ENCODE results near the gene DPP4. TPM values are rescaled to one million over a fixed set of nuclear protein-coding genes. Genes with fewer than 3 reads are reported as not detected.

Gene DPP4
- total and polyA plus RNA-seq, 2 experiments from 2014 or later, result 1.5 to 2.8 TPM

GRCh38 chr2:162106146-162106551, 32.1 kb upstream of the DPP4 start:
- H3K27me3 ChIP-seq (ENCODE audit: insufficient read depth), result no peaks in the 10 kb centered on the region
- H3K4me1 ChIP-seq (ENCODE audit: insufficient read depth), result no peaks in the 10 kb centered on the region
- no peaks in the 10 kb centered on the region for H3K36me3 ChIP-seq (ENCODE audit: insufficient read depth)
- no peak overlapping the region for H3K4me3 ChIP-seq
- no peaks in the 10 kb centered on the region; the same call in 2 of the 3 replicates for H3K9me3 Mint-ChIP-seq
- no peaks in the 10 kb centered on the region for H3K4me1 Mint-ChIP-seq
- no peak overlapping the region for H3K27ac ChIP-seq (ENCODE audit: low read depth)
- H3K36me3 Mint-ChIP-seq (ENCODE audit: low read depth), result no peaks in the 10 kb centered on the region
- H3K4me3 Mint-ChIP-seq, result no peak overlapping the region
- no peaks in the 10 kb centered on the region for H4K20me1 ChIP-seq (replicated peaks; ENCODE audit: insufficient read depth)
- no peak overlapping the region for H3K4me2 ChIP-seq
- no peaks in the 10 kb centered on the region for H3K9me2 ChIP-seq (ENCODE audit: insufficient read depth)
- TF ChIP-seq NANOG (IDR thresholded peaks at IDR 0.05; ENCODE audit: borderline replicate concordance) (no peak), ZNF114 (CRISPR knock-in tag; IDR thresholded peaks at IDR 0.05) (no peak), EZH2phosphoT487 (IDR thresholded peaks at IDR 0.05; ENCODE audit: unreplicated experiment) (no peak), ZNF462 (CRISPR knock-in tag; IDR thresholded peaks at IDR 0.05) (no peak), REST (IDR thresholded peaks at IDR 0.05; ENCODE audit: unreplicated experiment) (no peak), ETS1 (IDR thresholded peaks at IDR 0.05) (no peak), STAT1 (IDR thresholded peaks at IDR 0.05; ENCODE audit: unreplicated experiment) (no peak), CREB1 (CRISPR knock-in tag; IDR thresholded peaks at IDR 0.05; ENCODE audit: low read depth) (no peak), ZNF331 (CRISPR knock-in tag; IDR thresholded peaks at IDR 0.05; ENCODE audit: low read depth) (no peak), JUNB (IDR thresholded peaks at IDR 0.05; ENCODE audit: unreplicated experiment) (no peak), POLR2AphosphoS5 (IDR thresholded peaks at IDR 0.05; ENCODE audit: low read depth) (no peak), CTCF (conservative IDR thresholded peaks at IDR 0.05; ENCODE audit: low read depth in 2 of 2) (no peak), EZH2 (IDR thresholded peaks at IDR 0.05; ENCODE audit: low read depth, unreplicated experiment) (no peak)
- no peaks in the 10 kb centered on the region for H3F3A ChIP-seq (replicated peaks; ENCODE audit: low read depth)
- no peak overlapping the region for H2AFZ ChIP-seq
- no peak overlapping the region for H3K27ac Mint-ChIP-seq
- DNase-seq (ENCODE audit: low spot score) (no peak), ATAC-seq (no peak)
- no peaks in the 10 kb centered on the region for H3K79me2 ChIP-seq (replicated peaks; ENCODE audit: insufficient read depth)
- H3K27me3 Mint-ChIP-seq (ENCODE audit: insufficient read depth, low read depth, poor library complexity), result no peaks in the 10 kb centered on the region

Measured in GM23338 (cell line).